ENCODE results near the gene MEA1.
"Not testable (repeated sequence)": the region's sequence is repeated elsewhere in the genome, so short reads cannot be mapped to it uniquely, and the experiment has no call there.

MEA1 gene

GRCh38 chr6:43006251-43006650, 7.5 kb downstream of the MEA1 start:
- DNase-seq, result no peak

- DNase-seq, result no peak
Measured at GRCh38 chr6:43005844-43006243, 7.9 kb downstream of the MEA1 start.

- no peak for DNase-seq
Measured at GRCh38 chr6:43001843-43002242, 11.9 kb downstream of the MEA1 start.

GRCh38 chr6:42998205-42998604, 15.5 kb downstream of the MEA1 start:
- not testable (repeated sequence) for DNase-seq

GRCh38 chr6:42996513-42996912, 17.2 kb downstream of the MEA1 start:
- no peak for DNase-seq

- DNase-seq, result no peak
Measured at GRCh38 chr6:42993445-42993844, 20.3 kb downstream of the MEA1 start.

GRCh38 chr6:42989923-42990322, 23.8 kb downstream of the MEA1 start:
- no peak for DNase-seq

- DNase-seq, result no peak
Measured at GRCh38 chr6:42988486-42989020, 25.2 kb downstream of the MEA1 start.

GRCh38 chr6:42987533-42988451, 26.0 kb downstream of the MEA1 start:
- no peak for DNase-seq

GRCh38 chr6:42984924-42985475, 28.7 kb downstream of the MEA1 start:
- no peak for DNase-seq

- DNase-seq, result peak; percentile 97
Measured at GRCh38 chr6:42984001-42984923, 29.5 kb downstream of the MEA1 start, which contains the start of gene PPP2R5D. TSS of gene PPP2R5D (plus strand) at chr6:42984570. CDS start at chr6:42984678, 108 bp downstream.

GRCh38 chr6:42981836-42982235, 31.9 kb downstream of the MEA1 start:
- no peak for DNase-seq

- peak; percentile 12 for DNase-seq
Measured at GRCh38 chr6:42979523-42980177, 34.1 kb downstream of the MEA1 start.

GRCh38 chr6:42978839-42979522, 34.8 kb downstream of the MEA1 start, which contains the start of gene PEX6:
TSS of gene PEX6 (minus strand) at chr6:42979181. CDS start at chr6:42979150, 31 bp downstream.
- peak; percentile 95 for DNase-seq

- no peak for DNase-seq
Measured at GRCh38 chr6:42978487-42978838, 35.3 kb downstream of the MEA1 start.

GRCh38 chr6:42974919-42975505, 38.7 kb downstream of the MEA1 start:
- no peak for DNase-seq

GRCh38 chr6:42973926-42974325, 39.8 kb downstream of the MEA1 start:
- no peak for DNase-seq

GRCh38 chr6:42971746-42972327, 41.9 kb downstream of the MEA1 start:
- DNase-seq, result no peak

GRCh38 chr6:42970871-42971612, 42.7 kb downstream of the MEA1 start:
- no peak for DNase-seq

GRCh38 chr6:42969934-42970333, 43.8 kb downstream of the MEA1 start:
- no peak for DNase-seq
